GM21528 (cell line): ENCODE measurements around the gene IL12A.
A peak's percentile ranks its signal among the peaks of the same experiment; 100 is the strongest.

Source experiments
- ATAC-seq: cut with Tn5 transposase; IDR thresholded peaks from one replicate; pipeline ENCODE4 v1.9.1; 2021; ENCODE audit warnings: mild to moderate bottlenecking, moderate library complexity; ENCODE audit not compliant: unreplicated experiment, low FRiP score

IL12A gene

DNA sequence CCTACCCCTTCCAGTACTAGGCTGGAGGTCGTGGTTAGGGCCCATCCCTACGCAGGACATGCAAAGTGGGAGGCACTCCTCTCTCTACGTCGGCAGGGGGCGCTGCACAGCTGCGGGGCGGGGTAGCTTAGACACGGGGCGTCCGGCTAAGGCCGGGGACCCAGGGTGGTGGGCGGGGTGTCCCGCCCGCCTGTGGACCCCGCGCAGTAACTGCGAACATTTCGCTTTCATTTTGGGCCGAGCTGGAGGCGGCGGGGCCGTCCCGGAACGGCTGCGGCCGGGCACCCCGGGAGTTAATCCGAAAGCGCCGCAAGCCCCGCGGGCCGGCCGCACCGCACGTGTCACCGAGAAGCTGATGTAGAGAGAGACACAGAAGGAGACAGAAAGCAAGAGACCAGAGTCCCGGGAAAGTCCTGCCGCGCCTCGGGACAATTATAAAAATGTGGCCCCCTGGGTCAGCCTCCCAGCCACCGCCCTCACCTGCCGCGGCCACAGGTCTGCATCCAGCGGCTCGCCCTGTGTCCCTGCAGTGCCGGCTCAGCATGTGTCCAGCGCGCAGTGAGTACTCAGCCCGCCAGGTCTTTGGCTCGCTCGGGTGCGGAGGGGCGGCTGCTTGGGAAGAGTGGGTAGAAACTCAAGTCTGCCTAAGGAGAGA is at the start of gene IL12A:
Gene IL12A, plus strand, starts transcription at position 219 of the 655 bp plus-strand sequence.
- peak; percentile 97 for ATAC-seq

DNA sequence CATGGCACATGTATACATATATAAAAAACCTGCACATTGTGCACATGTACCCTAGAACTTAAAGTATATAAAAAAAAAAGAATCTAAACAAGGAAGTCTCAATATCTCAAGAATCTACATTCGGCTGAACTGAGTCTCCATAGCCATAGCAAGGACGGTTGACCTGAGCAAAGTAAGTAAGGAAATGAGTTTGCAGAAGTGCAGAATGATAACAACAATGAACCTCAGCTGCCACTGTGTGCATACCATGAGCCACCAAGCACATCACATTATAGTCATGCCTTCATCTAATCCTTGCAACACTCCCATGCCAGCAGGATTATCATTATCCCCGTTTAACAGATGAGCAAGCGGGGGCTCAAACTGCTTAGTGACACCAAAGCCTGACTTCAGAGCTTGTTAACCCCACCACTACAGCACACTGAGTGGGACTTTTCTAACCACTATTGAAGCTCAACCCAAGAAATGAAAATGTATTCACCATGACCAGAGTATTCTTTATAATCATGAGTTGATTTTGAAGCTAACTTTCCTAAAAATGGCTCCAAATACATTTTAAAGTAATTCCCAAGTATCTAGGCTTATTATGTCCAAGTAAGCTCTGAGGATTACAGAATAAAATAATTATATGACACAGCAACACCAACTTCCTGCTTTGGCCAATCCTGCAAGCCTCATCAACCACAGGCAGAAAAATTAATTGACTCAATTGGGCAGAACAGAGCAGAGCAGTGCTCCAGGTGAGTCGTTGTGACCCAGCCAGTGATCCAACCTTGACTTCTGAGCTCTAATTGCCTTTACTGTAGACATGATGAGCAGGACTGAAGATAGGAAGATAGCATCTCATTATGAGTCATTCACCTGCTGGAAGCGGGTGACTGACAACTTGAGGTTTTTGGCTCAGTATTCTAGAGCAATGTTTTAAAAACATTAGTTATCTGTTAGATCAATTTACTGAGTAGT is 47.3 kb upstream of the IL12A start:
- ATAC-seq, result peak; percentile 80

DNA sequence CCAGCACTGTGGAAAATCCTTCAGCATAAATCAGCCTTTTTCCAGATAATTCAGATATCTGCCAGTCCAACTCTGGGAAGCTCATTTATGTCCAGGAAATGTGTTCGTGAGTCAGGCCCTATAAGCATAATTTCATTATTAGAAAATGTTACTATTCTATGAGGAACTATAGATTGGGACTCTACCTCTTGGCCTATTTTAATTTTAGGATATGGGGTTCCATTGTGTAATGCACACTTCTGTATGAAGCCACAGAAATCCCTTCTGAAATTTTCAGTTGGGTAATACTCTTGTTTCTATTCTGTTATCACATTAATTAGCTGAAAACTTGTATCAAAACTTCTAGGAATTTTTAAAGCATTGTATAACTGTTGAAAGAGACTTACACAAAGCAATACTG is 43.9 kb upstream of the IL12A start:
- ATAC-seq, result no peak

DNA sequence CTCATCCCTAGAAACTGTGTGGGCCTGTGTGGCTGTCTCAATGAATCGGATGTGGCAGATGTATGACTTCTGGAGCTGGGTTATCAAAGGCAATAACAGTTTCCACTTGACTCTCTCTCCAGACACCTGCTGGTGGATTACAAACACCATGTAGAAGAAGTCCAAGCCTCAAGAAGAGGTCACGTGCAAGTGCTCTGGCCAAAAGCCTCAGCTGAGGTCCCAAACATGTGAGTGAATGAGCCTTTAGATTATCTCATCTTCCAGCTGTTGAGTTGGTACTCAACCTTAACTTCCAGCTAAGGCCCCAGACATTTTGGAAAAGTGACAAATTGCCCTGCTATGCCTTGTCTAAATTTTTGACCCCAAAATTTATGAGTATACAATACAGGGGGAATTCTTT is 42.7 kb upstream of the IL12A start:
- no peak for ATAC-seq

GRCh38 chr3:159947220-159947619 is 41.4 kb upstream of the IL12A start:
- no peak for ATAC-seq

DNA sequence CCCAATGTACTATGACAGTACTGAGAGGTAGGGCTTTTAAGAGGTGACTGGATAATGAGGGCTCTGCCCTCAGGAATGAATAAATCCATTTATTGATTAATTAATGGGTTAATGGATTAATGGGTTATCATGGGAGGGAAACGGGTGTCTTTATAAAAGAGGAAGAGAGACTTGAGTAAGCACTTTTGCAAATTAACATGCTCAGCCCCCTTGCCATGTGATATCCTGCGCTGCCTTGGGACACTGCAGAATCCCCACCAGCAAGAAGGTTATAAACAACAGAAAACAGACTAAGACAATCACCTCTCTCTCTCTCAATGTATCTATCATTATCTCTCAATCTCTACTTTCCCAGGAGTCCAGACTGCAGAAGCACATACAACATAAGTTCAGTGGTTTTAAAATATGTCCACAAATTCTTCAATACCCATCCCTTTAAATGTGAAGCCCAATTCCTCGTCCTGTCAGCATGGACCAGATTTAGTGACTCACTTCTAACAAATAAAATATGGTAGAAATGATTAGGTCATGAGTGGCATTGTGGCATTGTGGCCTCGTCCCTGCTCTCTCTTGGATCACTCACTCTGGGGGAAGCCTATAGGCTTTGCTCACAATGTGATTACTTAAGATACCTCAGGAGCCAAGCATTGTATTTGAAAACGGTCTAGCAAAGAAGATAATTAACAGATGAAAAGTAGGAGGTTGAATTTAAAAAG is 40.0 kb upstream of the IL12A start:
- ATAC-seq, result no peak

DNA sequence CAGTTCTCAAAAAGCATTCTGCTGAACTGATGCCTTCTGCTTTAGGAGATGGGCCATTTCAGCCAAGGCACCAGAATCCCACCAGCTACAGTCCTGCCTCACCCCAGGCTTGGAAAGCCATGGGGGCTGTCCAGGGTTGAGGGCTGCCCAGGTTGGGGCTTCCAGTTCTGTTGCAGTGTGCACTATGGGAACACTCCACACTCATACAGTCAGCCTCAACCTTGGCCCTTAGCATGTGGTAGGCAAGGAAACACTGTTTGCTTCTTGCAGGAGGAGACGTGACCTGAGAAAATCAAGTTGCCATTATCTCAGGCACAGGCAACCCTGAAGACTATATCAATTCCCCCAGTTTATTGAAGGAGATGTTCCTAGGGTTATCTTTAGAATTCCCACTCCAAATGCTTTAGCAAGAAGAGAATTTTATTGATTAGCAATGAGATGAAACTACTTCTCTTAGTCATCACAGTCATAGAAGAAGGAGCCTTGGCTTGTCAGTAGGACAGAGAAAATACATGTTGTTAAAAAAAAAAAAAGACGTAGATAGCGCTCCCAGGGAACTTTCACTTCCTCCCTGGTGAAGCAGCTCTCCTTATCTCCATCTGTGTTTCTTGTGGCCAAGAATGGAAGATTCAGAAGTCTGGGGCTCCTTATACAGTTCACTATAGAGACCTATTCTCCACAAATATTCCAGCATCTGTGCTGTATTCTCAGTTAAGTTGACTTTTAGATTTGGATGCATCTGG is 38.3 kb upstream of the IL12A start:
- peak; percentile 85 for ATAC-seq

DNA sequence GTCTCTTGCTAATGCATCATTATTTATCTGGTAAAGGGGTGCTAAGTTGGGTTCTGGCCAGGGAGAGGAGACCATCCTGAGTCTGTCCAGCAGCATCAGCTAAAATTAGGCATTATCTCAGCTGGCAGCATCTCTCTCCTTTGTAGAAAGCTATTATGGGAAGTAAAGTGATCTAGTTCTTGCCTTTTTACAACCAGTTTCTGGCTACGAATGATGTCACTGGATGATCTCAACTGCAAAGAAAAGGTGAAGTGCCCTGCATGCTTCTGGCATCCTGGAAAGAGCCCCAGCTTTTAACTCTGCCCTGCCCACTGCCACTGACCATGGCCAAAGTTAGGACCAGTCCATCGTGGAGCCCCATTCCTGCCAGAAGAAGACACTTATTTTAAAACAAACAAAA is 37.1 kb upstream of the IL12A start:
- ATAC-seq, result no peak

DNA sequence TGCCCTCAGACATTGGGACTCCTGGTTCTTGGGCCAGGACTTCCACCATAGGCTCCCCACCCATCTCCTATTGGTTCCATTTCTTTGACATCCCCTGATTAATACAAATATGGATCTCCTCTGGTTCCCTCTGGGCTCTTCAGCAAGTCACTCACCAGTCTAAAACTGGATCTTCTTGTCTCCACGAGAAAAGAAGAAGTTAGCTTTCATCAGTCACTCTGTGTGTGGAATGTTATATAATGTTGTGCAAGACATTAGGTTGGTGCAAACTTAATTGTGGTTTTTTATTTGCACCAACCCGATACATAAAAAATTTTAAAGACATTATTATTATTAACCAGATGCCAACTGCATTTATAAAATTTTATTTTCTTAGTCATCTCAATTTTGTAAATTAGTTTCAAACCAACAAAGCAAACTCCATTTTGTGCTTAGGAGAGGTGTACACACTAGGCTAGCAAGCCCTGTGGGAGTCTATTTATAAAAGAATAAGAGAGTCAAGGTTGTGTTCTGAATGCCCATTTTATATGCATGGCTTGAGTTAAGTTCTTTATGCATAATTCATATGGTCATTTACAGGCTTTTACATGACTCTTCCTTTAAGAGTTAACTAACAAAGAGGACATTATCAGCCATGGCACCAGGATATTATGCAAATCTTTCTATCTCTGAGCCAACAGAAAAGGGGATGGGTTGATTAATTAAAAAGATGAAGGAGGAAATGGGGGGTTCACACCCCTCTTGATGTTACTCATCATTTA is 35.1 kb upstream of the IL12A start:
- ATAC-seq, result no peak

- no peak for ATAC-seq
Observed at GRCh38 chr3:159960188-159961148, 28.2 kb upstream of the IL12A start.

DNA sequence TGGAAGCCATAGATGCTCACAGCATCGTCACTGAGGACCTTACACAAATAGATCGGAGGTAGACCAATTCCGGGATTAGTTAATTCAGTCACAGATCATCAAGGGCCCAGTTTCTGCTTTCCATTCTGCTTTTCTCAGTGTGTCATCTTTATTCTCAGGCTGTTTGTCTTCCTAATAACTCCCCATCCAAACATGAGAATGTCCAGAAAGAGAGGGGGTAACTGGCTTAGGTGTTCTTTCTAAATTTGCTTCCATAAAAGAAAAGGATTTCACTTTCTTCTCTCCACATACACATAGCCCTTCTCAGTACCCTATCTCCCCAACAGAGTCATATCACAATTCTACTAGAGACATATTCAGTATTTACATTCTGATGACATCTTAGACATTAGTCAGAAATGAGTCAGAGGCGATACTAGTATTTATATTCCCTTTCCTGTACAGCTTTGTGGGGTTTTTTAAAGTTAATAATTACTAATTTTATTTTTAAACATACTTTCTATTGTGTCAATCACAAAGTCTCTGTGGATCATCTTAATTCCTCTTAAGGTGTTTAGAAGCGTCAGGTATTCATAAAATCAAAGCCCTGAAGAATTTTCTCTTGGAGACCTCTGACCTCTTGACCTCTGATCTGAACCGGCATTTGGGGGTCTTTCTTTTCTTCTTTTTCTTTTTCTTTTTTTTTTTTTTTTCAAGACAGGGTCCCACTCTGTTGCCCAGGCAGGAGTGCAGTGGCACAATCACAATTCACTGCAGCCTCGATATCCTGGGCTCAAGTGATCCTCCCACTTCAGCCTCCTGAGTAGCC is 24.3 kb upstream of the IL12A start:
- ATAC-seq, result peak; percentile 100

GRCh38 chr3:159971311-159971710 is 17.3 kb upstream of the IL12A start:
- no peak for ATAC-seq

- no peak for ATAC-seq
Observed at GRCh38 chr3:159977295-159977694, 11.3 kb upstream of the IL12A start.

DNA sequence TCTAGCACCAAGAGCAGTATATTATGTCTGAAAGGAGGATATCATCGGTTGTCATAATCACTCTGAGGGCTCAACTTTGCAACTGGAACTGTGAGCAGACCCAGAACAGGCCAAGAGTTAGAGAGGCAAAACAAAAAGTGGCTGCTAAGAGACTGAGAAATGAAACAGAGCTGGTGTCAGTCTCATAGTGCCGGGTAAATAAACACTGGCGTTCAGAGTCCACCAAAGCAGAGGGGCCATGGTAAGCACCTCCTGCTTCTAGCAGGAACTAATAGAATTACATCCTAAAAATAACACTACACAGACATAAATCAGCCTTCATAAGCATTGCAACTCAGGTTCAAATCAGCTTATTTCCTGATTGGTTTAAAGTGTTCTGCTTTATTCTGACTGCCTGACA is 10.3 kb upstream of the IL12A start:
- peak; percentile 92 for ATAC-seq

GRCh38 chr3:159978918-159979703 is 9.5 kb upstream of the IL12A start:
- no peak for ATAC-seq

DNA sequence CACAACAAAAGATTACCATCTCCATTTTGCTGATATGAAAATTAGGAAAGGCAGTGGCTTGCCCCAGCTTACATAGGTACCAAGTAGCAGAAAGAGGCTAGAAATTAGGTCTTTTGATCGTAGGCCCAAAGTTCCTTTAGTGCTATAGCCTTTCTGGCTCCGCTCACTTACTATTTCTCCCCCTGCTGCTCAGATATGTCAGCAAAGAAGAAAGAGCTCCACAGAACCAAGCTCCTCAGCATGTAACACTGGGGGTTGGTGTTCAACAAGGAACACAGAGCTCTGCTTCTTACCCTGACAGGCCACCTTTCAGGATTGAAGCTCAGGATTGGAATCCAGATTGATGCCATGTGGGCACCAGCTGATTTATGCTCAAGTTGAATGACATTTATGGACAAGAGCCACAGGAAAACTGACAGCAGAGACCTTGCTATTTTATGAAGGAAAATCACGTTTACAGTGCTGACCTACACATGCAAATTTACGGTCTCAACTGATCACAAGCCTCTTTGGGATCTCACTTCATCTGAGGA is 6.1 kb upstream of the IL12A start:
- no peak for ATAC-seq

DNA sequence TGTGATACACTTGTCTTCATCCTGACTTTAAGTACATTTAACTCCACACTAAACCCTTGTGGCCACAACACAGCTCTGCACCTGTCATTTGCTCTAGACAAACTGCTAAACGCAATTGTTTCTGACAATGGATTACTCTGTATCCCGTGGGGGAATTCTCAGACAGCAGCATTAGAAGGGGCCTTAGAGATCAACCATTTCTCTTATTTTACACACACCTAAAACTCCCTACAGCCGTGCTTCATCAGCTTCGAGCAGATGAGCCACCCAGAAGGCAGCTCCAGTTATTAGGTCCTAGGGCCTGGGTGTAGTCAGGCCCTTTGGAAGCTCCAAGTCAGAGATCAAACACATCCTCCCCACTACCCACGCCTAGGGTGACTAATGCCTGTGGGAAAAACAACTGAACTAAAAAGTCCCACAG is 1.3 kb upstream of the IL12A start:
- no peak for ATAC-seq
